Heart left ventricle (tissue), 13 donors: ENCODE results near the gene RREB1.

ENCODE experiments used
- CTCF ChIP-seq, 12 donors: fragments of 200-600 bp; sonication (generic) in 4 of 12; IDR thresholded peaks; one replicate each; pipeline versions ENCODE4 v1.5.0 to v1.8.0; 2018 to 2022; ENCODE audit warnings: antibody characterized with exemption in 12 of 12, mild to moderate bottlenecking in 5 of 12
- POLR2A ChIP-seq, 2 donors: fragments of 450-650 bp; IDR thresholded peaks; one replicate each; pipeline ENCODE4 v1.6.1; 2017; ENCODE audit warnings: antibody characterized with exemption in 2 of 2, mild to moderate bottlenecking in 2 of 2, moderate library complexity in 2 of 2
- donor health status: ischemic (EF 13 %, LVEDD 7.1; RV severe dilation, severe dysfunction).
- donor health status: DM: no; HTN: yes; CAD: no.
- donor health status: DM: no; HTN: no; CAD: no.
- donor health status: ischemic (EF 25% LVEDD 6.9; RV normal size, moderate dysfunction).
- donor health status: ischemic (EF 25% LVEDD 5.7; RV mildly dilated, moderate dysfunction).
- donor health status: ischemic (EF 35%, LVEDD 5.7; RV mildly dilated, moderate dysfunction).
- donor health status: nonischemic (EF 11% LVEDD 7.7; RV severe dilation, severe dysfunction).
- donor health status: DM: yes; HTN: yes; CAD: no.
- donor health status: PGD.
- donor health status: ischemic (EF 29% LVEDD 5.4; RV normal size, mild dysfunction).
- donor health status: nonischemic (EF 23%, LVEDD 6.1; RV moderate dilation, normal function).

GRCh38 chr6:7249391-7249790 lies 141.6 kb downstream of the RREB1 start:
- TF ChIP-seq CTCF (IDR thresholded peaks at IDR 0.05) (no peak), POLR2A (IDR thresholded peaks at IDR 0.05) (no peak)
